ENCODE data around the gene STK39. TPM values are rescaled to one million over a fixed set of nuclear protein-coding genes. Genes with fewer than 3 reads are reported as not detected.

The STK39 gene
- total RNA-seq, 1 donor from 2014 or later: 31.9 TPM

DNA sequence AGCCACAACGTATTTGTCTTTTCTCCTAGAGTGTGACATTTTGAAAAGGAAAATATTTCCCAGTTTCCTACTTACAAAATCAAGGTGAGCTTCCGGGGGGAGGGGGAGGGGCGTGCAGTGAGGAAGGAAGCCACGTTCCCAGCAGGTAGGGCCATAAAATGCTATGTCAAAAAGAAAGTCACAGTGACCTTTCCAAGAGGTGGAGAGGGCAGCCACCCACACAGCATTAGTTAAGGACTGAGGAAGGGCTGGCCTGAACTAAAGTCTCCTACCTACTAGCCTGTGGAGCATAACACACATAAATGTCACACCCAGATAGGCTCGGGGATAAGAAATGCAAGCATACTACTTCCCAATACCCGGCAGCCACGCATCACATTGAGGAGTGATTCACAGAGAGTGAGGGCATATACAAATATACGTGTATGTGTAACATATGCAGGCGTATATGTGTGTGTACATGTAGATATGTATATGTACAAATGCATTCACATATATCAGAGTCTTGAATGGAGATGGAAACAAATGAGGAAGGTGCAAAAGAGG lies 191.1 kb downstream of the STK39 start:
- TF ChIP-seq, protein P1, sequence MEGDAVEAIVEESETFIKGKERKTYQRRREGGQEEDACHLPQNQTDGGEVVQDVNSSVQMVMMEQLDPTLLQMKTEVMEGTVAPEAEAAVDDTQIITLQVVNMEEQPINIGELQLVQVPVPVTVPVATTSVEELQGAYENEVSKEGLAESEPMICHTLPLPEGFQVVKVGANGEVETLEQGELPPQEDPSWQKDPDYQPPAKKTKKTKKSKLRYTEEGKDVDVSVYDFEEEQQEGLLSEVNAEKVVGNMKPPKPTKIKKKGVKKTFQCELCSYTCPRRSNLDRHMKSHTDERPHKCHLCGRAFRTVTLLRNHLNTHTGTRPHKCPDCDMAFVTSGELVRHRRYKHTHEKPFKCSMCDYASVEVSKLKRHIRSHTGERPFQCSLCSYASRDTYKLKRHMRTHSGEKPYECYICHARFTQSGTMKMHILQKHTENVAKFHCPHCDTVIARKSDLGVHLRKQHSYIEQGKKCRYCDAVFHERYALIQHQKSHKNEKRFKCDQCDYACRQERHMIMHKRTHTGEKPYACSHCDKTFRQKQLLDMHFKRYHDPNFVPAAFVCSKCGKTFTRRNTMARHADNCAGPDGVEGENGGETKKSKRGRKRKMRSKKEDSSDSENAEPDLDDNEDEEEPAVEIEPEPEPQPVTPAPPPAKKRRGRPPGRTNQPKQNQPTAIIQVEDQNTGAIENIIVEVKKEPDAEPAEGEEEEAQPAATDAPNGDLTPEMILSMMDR (IDR thresholded peaks at IDR 0.05): no peak
- Mint-ChIP-seq H3K9me3 (ENCODE audit: low read depth) (no peaks in the 10 kb centered on the region), H3K4me3 (ENCODE audit: unreplicated experiment) (no peak overlapping the region), H3K36me3 (ENCODE audit: low read depth) (peaks cover 8% of the 10 kb centered on the region), H3K4me1 (ENCODE audit: low read depth) (peaks cover 12% of the 10 kb centered on the region), H3K27ac (ENCODE audit: unreplicated experiment) (no peak overlapping the region), H3K27me3 (ENCODE audit: low read depth) (no peaks in the 10 kb centered on the region)
- no peak for DNase-seq (ENCODE audit: low spot score)

DNA sequence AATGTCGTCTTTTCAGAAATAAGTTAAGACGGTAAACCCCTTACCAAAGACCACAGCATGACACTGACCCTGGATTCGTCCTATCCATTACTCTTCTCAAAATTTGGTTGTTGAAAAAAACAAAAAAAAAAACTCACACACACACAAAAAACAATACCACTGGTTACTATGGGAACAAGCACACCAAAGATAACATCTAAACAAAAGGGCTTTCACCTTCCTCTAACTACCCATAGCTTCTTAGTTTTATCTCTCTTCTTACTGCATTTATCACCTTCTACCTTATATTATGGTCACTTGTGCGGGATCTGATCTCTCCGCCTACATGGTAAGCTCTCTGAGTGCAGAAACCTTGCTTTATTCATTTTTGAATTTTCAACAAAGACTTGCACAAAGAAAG lies 192.7 kb downstream of the STK39 start:
- Mint-ChIP-seq H3K4me1 (ENCODE audit: low read depth) (peaks cover 4% of the 10 kb centered on the region), H3K36me3 (ENCODE audit: low read depth) (peaks cover 5% of the 10 kb centered on the region), H3K4me3 (ENCODE audit: unreplicated experiment) (no peak overlapping the region), H3K27ac (ENCODE audit: unreplicated experiment) (no peak overlapping the region), H3K9me3 (ENCODE audit: low read depth) (no peaks in the 10 kb centered on the region), H3K27me3 (ENCODE audit: low read depth) (no peaks in the 10 kb centered on the region)
- TF ChIP-seq, protein P1 (IDR thresholded peaks at IDR 0.05): no peak
- no peak for DNase-seq (ENCODE audit: low spot score)

DNA sequence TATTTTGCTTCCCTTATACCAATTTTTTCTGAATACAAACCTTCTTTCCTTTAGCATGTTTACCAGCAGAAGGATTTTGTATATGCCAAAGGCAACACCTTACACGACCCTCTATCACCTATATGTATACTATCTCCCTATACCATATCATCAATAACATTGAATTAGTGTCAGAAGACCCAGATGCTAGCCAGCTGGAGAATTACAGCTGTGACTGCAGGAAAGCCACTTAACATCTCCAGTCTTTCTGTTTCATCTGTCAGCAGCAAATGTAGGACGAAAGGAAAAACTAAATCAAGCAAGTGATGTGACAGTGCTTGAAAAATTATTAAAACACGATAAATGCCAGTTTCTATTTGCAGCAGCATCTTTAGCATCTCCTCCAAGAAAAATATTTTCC lies 193.7 kb downstream of the STK39 start:
- no peak overlapping the region for H3K27ac Mint-ChIP-seq (ENCODE audit: unreplicated experiment)
- no peaks in the 10 kb centered on the region for H3K27me3 Mint-ChIP-seq (ENCODE audit: low read depth)
- H3K9me3 Mint-ChIP-seq (ENCODE audit: low read depth): no peaks in the 10 kb centered on the region
- TF ChIP-seq, protein P1 (IDR thresholded peaks at IDR 0.05): no peak
- H3K4me3 Mint-ChIP-seq (ENCODE audit: unreplicated experiment): no peak overlapping the region
- peaks cover 6% of the 10 kb centered on the region for H3K4me1 Mint-ChIP-seq (ENCODE audit: low read depth)
- no peak for DNase-seq (ENCODE audit: low spot score)
- H3K36me3 Mint-ChIP-seq (ENCODE audit: low read depth): peaks cover 6% of the 10 kb centered on the region

DNA sequence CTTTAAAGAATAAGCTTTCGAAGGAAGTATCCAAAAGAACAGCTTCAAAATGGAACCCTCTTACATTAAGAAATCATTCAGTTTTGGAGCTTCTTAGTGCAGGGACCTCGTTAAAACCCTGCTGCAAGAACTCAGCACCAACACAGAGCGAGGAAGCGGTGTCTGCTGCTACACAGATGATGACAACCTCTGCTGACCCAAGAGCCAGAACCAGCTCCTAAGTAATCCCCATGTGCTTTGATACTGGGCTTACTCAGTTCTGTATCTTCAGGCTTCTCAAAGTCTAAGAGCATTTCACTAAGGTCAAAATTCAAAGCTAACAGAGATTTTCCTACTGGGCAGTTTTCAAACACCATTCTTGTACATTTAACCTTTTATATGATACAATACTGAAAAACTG lies 194.6 kb downstream of the STK39 start:
- DNase-seq (ENCODE audit: low spot score): no peak
- Mint-ChIP-seq H3K27me3 (ENCODE audit: low read depth) (no peaks in the 10 kb centered on the region), H3K4me3 (ENCODE audit: unreplicated experiment) (no peak overlapping the region), H3K36me3 (ENCODE audit: low read depth) (peaks cover 8% of the 10 kb centered on the region), H3K4me1 (ENCODE audit: low read depth) (peaks cover 9% of the 10 kb centered on the region), H3K27ac (ENCODE audit: unreplicated experiment) (no peak overlapping the region), H3K9me3 (ENCODE audit: low read depth) (no peaks in the 10 kb centered on the region)
- TF ChIP-seq, protein P1 (IDR thresholded peaks at IDR 0.05): no peak

DNA sequence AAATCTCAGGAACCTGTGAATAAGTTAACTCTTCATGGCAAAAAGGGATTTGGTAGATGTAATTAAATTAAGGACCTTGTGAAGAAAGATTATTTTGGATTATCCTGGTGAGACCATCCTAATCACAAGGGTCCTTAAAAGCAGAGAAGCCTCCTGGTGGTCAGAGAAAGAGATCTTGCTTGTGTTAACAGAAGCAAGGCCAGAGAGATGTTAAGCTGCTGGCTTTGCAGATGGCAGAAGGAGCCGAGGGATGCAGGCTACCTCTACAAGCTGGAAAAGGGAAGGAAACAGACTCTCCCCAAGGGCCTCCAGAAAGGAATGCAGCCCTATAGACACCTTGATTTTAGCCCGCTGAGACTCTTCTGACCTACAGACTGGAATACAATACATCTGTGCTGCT lies 197.0 kb downstream of the STK39 start:
- Mint-ChIP-seq H3K27me3 (ENCODE audit: low read depth) (no peaks in the 10 kb centered on the region), H3K36me3 (ENCODE audit: low read depth) (peaks cover 8% of the 10 kb centered on the region), H3K4me1 (ENCODE audit: low read depth) (peaks cover 29% of the 10 kb centered on the region), H3K4me3 (ENCODE audit: unreplicated experiment) (no peak overlapping the region), H3K27ac (ENCODE audit: unreplicated experiment) (peak overlapping the region; percentile 66), H3K9me3 (ENCODE audit: low read depth) (no peaks in the 10 kb centered on the region)
- no peak for DNase-seq (ENCODE audit: low spot score)
- TF ChIP-seq, protein P1 (IDR thresholded peaks at IDR 0.05): peak; percentile 22

All from chondrocyte (in vitro differentiated cells).